HG02870 (cell line): ENCODE data around the gene SLC2A5.
"Not testable (repeated sequence)": the region's sequence is repeated elsewhere in the genome, so short reads cannot be mapped to it uniquely, and the experiment has no call there.

Experiments
- ATAC-seq: cut with Tn5 transposase; IDR thresholded peaks from one replicate; pipeline ENCODE4 v1.9.1; 2021; ENCODE audit warnings: mild to moderate bottlenecking, moderate library complexity; ENCODE audit not compliant: unreplicated experiment

Gene SLC2A5

GRCh38 chr1:9010781-9011323, 58.6 kb downstream of the SLC2A5 start:
- ATAC-seq = no peak

- no peak for ATAC-seq
Measured at GRCh38 chr1:9009438-9010370, 59.7 kb downstream of the SLC2A5 start.

GRCh38 chr1:9008236-9008635, 61.2 kb downstream of the SLC2A5 start:
- no peak for ATAC-seq

- no peak for ATAC-seq
Measured at GRCh38 chr1:9006956-9007615, 62.3 kb downstream of the SLC2A5 start.

GRCh38 chr1:9005395-9005708, 64.1 kb downstream of the SLC2A5 start:
- no peak for ATAC-seq

- no peak for ATAC-seq
Measured at GRCh38 chr1:9004700-9005394, 64.6 kb downstream of the SLC2A5 start.

- ATAC-seq = no peak
Measured at GRCh38 chr1:9004031-9004699, 65.3 kb downstream of the SLC2A5 start.

GRCh38 chr1:9002215-9002560, 67.2 kb downstream of the SLC2A5 start:
- ATAC-seq = not testable (repeated sequence)

- ATAC-seq = not testable (repeated sequence)
Measured at GRCh38 chr1:9001534-9002214, 67.8 kb downstream of the SLC2A5 start.

GRCh38 chr1:8993962-8994675, 75.3 kb downstream of the SLC2A5 start:
- ATAC-seq = not testable (repeated sequence)

- no peak for ATAC-seq
Measured at GRCh38 chr1:8992936-8993687, 76.3 kb downstream of the SLC2A5 start.

- no peak for ATAC-seq
Measured at GRCh38 chr1:8989821-8990220, 79.6 kb downstream of the SLC2A5 start.

- ATAC-seq = no peak
Measured at GRCh38 chr1:8989061-8989460, 80.4 kb downstream of the SLC2A5 start.

- ATAC-seq = no peak
Measured at GRCh38 chr1:8988618-8988967, 80.8 kb downstream of the SLC2A5 start.

GRCh38 chr1:8987881-8988617, 81.4 kb downstream of the SLC2A5 start:
- ATAC-seq = no peak

GRCh38 chr1:8986814-8987190, 82.6 kb downstream of the SLC2A5 start:
- no peak for ATAC-seq

GRCh38 chr1:8985915-8986813, 83.3 kb downstream of the SLC2A5 start:
- ATAC-seq = no peak
